ENCODE results near the gene AKNA. TPM values are rescaled to one million over a fixed set of nuclear protein-coding genes. Genes with fewer than 3 reads are reported as not detected.

AKNA gene
- total and polyA plus RNA-seq, 5 donors from 2014 or later = 11.9 to 381 (median 14.6) TPM

DNA sequence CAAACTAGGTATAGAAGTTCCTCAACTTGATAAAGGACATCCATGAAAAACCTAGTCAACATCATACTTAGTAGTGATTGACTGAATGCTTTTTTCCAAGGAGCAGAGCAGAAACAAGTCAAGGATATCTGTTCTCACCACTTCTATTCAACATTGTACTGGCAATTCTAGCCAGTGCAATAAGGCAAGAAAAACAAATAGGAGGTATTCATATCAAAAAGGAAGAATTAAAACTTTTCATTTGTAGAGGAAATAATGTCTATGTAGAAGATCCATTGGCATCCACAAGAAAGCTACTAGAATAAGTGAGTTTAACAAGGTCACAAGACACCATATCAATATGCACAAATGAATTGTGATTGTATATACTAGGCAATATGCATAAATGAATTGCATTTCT, 93.1 kb downstream of the AKNA start:
- DNase-seq (no peak), ATAC-seq (ENCODE audit: low read depth in 2 of 2) (no peak)
- Histone ChIP-seq H3K36me3 (ENCODE audit: control insufficient read depth, insufficient read depth, low read length) (no peaks in the 10 kb centered on the region), H3K27me3 (ENCODE audit: control insufficient read depth, insufficient read depth, low read length) (no peaks in the 10 kb centered on the region), H3K27ac (ENCODE audit: insufficient read depth, low read length, poor library complexity, severe bottlenecking) (no peak overlapping the region), H3K9me3 (ENCODE audit: control insufficient read depth in 2 of 2, low read length in 2 of 2) (peaks cover 10 to 21% of the 10 kb centered on the region in 2 experiments), H3K4me1 (ENCODE audit: control insufficient read depth, insufficient read depth, low read length, poor library complexity, severe bottlenecking) (no peaks in the 10 kb centered on the region), H3K4me3 (ENCODE audit: low read depth, low read length) (no peak overlapping the region)
- no peaks in the 10 kb centered on the region for H3K36me3 Mint-ChIP-seq
- peaks cover 2 to 16% (median 6%) of the 10 kb centered on the region in 7 donors for H3K9me3 Mint-ChIP-seq
- H3K27ac Mint-ChIP-seq = no peak overlapping the region
- H3K4me3 Mint-ChIP-seq = no peak overlapping the region
- H3K27me3 Mint-ChIP-seq = peaks cover 27% of the 10 kb centered on the region
- H3K4me1 Mint-ChIP-seq = peaks cover 0 to 4% (median 0%) of the 10 kb centered on the region in 4 donors

GRCh38 chr9:114291886-114292590, 95.7 kb downstream of the AKNA start:
- Histone ChIP-seq H3K4me3 (ENCODE audit: low read depth, low read length) (no peak overlapping the region), H3K27ac (ENCODE audit: insufficient read depth, low read length, poor library complexity, severe bottlenecking) (no peak overlapping the region), H3K4me1 (ENCODE audit: control insufficient read depth, insufficient read depth, low read length, poor library complexity, severe bottlenecking) (no peaks in the 10 kb centered on the region), H3K27me3 (ENCODE audit: control insufficient read depth, insufficient read depth, low read length) (no peaks in the 10 kb centered on the region), H3K9me3 (ENCODE audit: control insufficient read depth in 2 of 2, low read length in 2 of 2) (peaks cover 10 to 21% of the 10 kb centered on the region in 2 experiments), H3K36me3 (ENCODE audit: control insufficient read depth, insufficient read depth, low read length) (no peaks in the 10 kb centered on the region)
- no peak overlapping the region for H3K4me3 Mint-ChIP-seq
- H3K27ac Mint-ChIP-seq = no peak overlapping the region
- ATAC-seq (ENCODE audit: low read depth in 2 of 2) (no peak), DNase-seq (no peak)
- peaks cover 0 to 4% (median 0%) of the 10 kb centered on the region in 4 donors for H3K4me1 Mint-ChIP-seq
- H3K9me3 Mint-ChIP-seq = peaks cover 2 to 16% (median 6%) of the 10 kb centered on the region in 7 donors
- H3K36me3 Mint-ChIP-seq = no peaks in the 10 kb centered on the region
- H3K27me3 Mint-ChIP-seq = peaks cover 11% of the 10 kb centered on the region

DNA sequence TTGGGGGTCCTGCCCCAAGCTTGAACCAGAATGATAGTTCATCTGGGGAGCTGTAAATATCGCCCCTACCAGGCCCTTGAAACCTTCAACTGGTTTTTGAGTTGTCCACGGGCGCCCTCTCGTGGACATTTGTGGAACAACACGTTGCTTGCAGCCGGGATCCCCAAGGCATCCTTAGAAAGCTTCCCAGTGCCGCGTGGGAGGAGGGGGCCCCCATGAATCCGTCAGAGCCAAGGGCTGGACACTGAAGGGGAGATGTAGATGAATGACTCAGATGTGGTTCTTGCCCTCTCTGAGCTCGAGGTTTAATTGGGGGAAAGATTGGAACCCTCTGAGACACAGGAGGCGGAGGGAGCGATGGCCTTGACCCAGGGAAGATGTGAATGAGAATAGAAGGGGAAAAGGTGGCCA, 96.7 kb downstream of the AKNA start:
- ATAC-seq (ENCODE audit: low read depth in 2 of 2) = peak in 1 of 2 donors; percentile 43

DNA sequence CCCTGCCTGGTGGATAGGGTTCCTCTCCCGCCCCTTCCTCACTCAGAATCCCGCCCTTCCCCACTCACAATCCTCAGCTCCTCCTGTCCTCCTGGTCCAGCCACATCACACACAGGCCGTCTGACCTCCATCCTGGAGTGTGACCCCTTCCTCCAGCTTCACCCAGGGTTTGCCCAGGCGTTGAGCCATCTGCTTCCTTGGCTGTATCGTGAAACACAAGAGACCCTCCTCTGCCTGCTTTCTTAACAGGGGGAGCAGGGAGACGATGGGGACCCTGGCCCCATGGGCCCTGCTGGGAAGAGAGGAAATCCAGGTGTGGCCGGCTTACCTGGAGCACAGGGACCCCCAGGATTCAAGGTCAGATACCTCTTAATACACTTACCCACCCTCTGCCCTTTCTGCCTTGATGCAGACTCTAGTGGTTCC, 97.2 kb downstream of the AKNA start:
- H3K36me3 Mint-ChIP-seq = no peaks in the 10 kb centered on the region
- ATAC-seq (ENCODE audit: low read depth in 2 of 2) = no peak
- DNase-seq = no peak

More for the DNA sequence above, 96.7 kb downstream of the AKNA start:
- Histone ChIP-seq H3K4me3 (ENCODE audit: low read depth, low read length) (no peak overlapping the region), H3K27ac (ENCODE audit: insufficient read depth, low read length, poor library complexity, severe bottlenecking) (no peak overlapping the region), H3K27me3 (ENCODE audit: control insufficient read depth, insufficient read depth, low read length) (no peaks in the 10 kb centered on the region), H3K4me1 (ENCODE audit: control insufficient read depth, insufficient read depth, low read length, poor library complexity, severe bottlenecking) (no peaks in the 10 kb centered on the region), H3K36me3 (ENCODE audit: control insufficient read depth, insufficient read depth, low read length) (no peaks in the 10 kb centered on the region), H3K9me3 (ENCODE audit: control insufficient read depth in 2 of 2, low read length in 2 of 2) (peaks cover 10 to 16% of the 10 kb centered on the region in 2 experiments)
- Mint-ChIP-seq H3K4me3 (no peak overlapping the region), H3K36me3 (no peaks in the 10 kb centered on the region), H3K4me1 (peaks cover 0 to 4% (median 0%) of the 10 kb centered on the region in 4 donors), H3K9me3 (peaks cover 2 to 15% (median 6%) of the 10 kb centered on the region in 7 donors), H3K27me3 (peaks cover 11% of the 10 kb centered on the region), H3K27ac (peak overlapping the region in 1 of 3 donors; percentile 2)
- peak; percentile 51 to 53 (median 52) for DNase-seq

GRCh38 chr9:114289571-114290481, 98.0 kb downstream of the AKNA start:
- H3K27me3 Mint-ChIP-seq = peaks cover 11% of the 10 kb centered on the region

More for the DNA sequence above, 97.2 kb downstream of the AKNA start:
- Mint-ChIP-seq H3K9me3 (peaks cover 2 to 11% (median 6%) of the 10 kb centered on the region in 7 donors), H3K27ac (no peak overlapping the region), H3K4me1 (peaks cover 0 to 4% (median 0%) of the 10 kb centered on the region in 4 donors), H3K27me3 (peaks cover 11% of the 10 kb centered on the region), H3K4me3 (no peak overlapping the region)
- Histone ChIP-seq H3K9me3 (ENCODE audit: control insufficient read depth in 2 of 2, low read length in 2 of 2) (peaks cover 10 to 14% of the 10 kb centered on the region in 2 experiments), H3K27me3 (ENCODE audit: control insufficient read depth, insufficient read depth, low read length) (no peaks in the 10 kb centered on the region), H3K27ac (ENCODE audit: insufficient read depth, low read length, poor library complexity, severe bottlenecking) (no peak overlapping the region), H3K4me3 (ENCODE audit: low read depth, low read length) (no peak overlapping the region), H3K4me1 (ENCODE audit: control insufficient read depth, insufficient read depth, low read length, poor library complexity, severe bottlenecking) (no peaks in the 10 kb centered on the region), H3K36me3 (ENCODE audit: control insufficient read depth, insufficient read depth, low read length) (no peaks in the 10 kb centered on the region)

DNA sequence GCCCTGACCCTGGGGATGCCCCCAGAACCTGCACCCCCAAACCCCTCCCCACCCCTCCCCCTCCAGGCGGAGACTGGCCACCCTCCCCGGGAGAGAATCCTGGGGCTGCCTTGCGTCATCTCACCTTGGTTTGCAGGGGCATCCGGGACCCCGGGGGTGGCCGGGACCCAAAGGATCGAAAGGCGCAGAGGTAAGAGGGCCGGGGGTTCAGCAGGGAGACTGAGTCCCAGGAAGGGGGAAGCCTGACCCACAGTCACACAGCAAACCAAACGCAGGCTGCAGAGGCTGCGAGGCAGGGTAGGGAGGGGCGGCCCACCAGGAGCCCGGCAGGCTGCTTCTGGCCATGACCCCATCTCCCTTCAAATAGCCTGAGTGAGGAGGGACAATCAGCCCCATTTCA, 98.7 kb downstream of the AKNA start:
- Mint-ChIP-seq H3K27me3 (peaks cover 11% of the 10 kb centered on the region), H3K4me3 (no peak overlapping the region), H3K36me3 (no peaks in the 10 kb centered on the region), H3K9me3 (peaks cover 0 to 3% (median 0%) of the 10 kb centered on the region in 7 donors), H3K27ac (no peak overlapping the region), H3K4me1 (peaks cover 0 to 4% (median 0%) of the 10 kb centered on the region in 4 donors)
- DNase-seq (no peak), ATAC-seq (ENCODE audit: low read depth in 2 of 2) (no peak)
- no peaks in the 10 kb centered on the region for H3K9me3 ChIP-seq (ENCODE audit: control insufficient read depth in 2 of 2, low read length in 2 of 2)
- H3K27ac ChIP-seq (ENCODE audit: insufficient read depth, low read length, poor library complexity, severe bottlenecking) = no peak overlapping the region
- H3K4me1 ChIP-seq (ENCODE audit: control insufficient read depth, insufficient read depth, low read length, poor library complexity, severe bottlenecking) = no peaks in the 10 kb centered on the region
- no peaks in the 10 kb centered on the region for H3K36me3 ChIP-seq (ENCODE audit: control insufficient read depth, insufficient read depth, low read length)
- no peaks in the 10 kb centered on the region for H3K27me3 ChIP-seq (ENCODE audit: control insufficient read depth, insufficient read depth, low read length)
- H3K4me3 ChIP-seq (ENCODE audit: low read depth, low read length) = no peak overlapping the region

More at GRCh38 chr9:114289571-114290481, 98.0 kb downstream of the AKNA start:
- ATAC-seq (ENCODE audit: low read depth in 2 of 2) (no peak), DNase-seq (no peak)
- H3K4me1 Mint-ChIP-seq = peaks cover 0 to 4% (median 0%) of the 10 kb centered on the region in 4 donors
- no peak overlapping the region for H3K27ac Mint-ChIP-seq
- no peak overlapping the region for H3K4me3 Mint-ChIP-seq
- peaks cover 5 to 7% of the 10 kb centered on the region in 2 experiments for H3K9me3 ChIP-seq (ENCODE audit: control insufficient read depth in 2 of 2, low read length in 2 of 2)
- H3K4me1 ChIP-seq (ENCODE audit: control insufficient read depth, insufficient read depth, low read length, poor library complexity, severe bottlenecking) = no peaks in the 10 kb centered on the region
- H3K4me3 ChIP-seq (ENCODE audit: low read depth, low read length) = no peak overlapping the region
- no peak overlapping the region for H3K27ac ChIP-seq (ENCODE audit: insufficient read depth, low read length, poor library complexity, severe bottlenecking)
- H3K9me3 Mint-ChIP-seq = peaks cover 0 to 5% (median 3%) of the 10 kb centered on the region in 7 donors
- no peaks in the 10 kb centered on the region for H3K36me3 Mint-ChIP-seq
- no peaks in the 10 kb centered on the region for H3K27me3 ChIP-seq (ENCODE audit: control insufficient read depth, insufficient read depth, low read length)
- H3K36me3 ChIP-seq (ENCODE audit: control insufficient read depth, insufficient read depth, low read length) = no peaks in the 10 kb centered on the region

- Mint-ChIP-seq H3K36me3 (no peaks in the 10 kb centered on the region), H3K4me1 (peaks cover 0 to 4% (median 0%) of the 10 kb centered on the region in 4 donors), H3K27me3 (peaks cover 9% of the 10 kb centered on the region), H3K4me3 (no peak overlapping the region), H3K27ac (no peak overlapping the region), H3K9me3 (peaks cover 0 to 3% (median 0%) of the 10 kb centered on the region in 7 donors)
- ATAC-seq (ENCODE audit: low read depth in 2 of 2) (no peak), DNase-seq (no peak)
- H3K4me3 ChIP-seq (ENCODE audit: low read depth, low read length) = no peak overlapping the region
- H3K27ac ChIP-seq (ENCODE audit: insufficient read depth, low read length, poor library complexity, severe bottlenecking) = no peak overlapping the region
- H3K9me3 ChIP-seq (ENCODE audit: control insufficient read depth in 2 of 2, low read length in 2 of 2) = no peaks in the 10 kb centered on the region
- H3K36me3 ChIP-seq (ENCODE audit: control insufficient read depth, insufficient read depth, low read length) = no peaks in the 10 kb centered on the region
- no peaks in the 10 kb centered on the region for H3K4me1 ChIP-seq (ENCODE audit: control insufficient read depth, insufficient read depth, low read length, poor library complexity, severe bottlenecking)
- no peaks in the 10 kb centered on the region for H3K27me3 ChIP-seq (ENCODE audit: control insufficient read depth, insufficient read depth, low read length)
These were observed 99.3 kb downstream of the AKNA start for GRCh38 chr9:114288193-114289091.

Data from CD4-positive, CD25-positive, alpha-beta regulatory T cell (primary cell).